GM08714 (cell line): ENCODE data around the gene TNS2.

Experiments used
- H3K4me3 ChIP-seq: fragments of 200-500 bp; sonication (Bioruptor generic); 2 replicates; pipeline ENCODE4 v1.5.1; 2014; ENCODE audit warnings: mild to moderate bottlenecking, low read length, inconsistent platforms
- ZNF274 ChIP-seq: IDR thresholded peaks from 2 replicates; pipeline ENCODE4 v1.6.1; 2012; ENCODE audit warnings: mild to moderate bottlenecking, low read depth, low read length

The TNS2 gene

GRCh38 chr12:53113136-53113705 lies 63.4 kb downstream of the TNS2 start:
- TF ChIP-seq ZNF274 = no peak
- peak overlapping the region; percentile 8; the same call in 1 of the 2 replicates for H3K4me3 ChIP-seq

GRCh38 chr12:53113951-53114350 lies 64.1 kb downstream of the TNS2 start:
- TF ChIP-seq ZNF274 = no peak
- H3K4me3 ChIP-seq = no peak overlapping the region; the same call in 1 of the 2 replicates
